ENCODE data around the gene GRAMD1A. TPM values are rescaled to one million over a fixed set of nuclear protein-coding genes. Genes with fewer than 3 reads are reported as not detected.

GRAMD1A gene
- total and polyA plus RNA-seq, 9 of the 15 experiments (the other 6 are each of a cell fraction or from before 2014, with no cell fraction given) = 1.4 to 63.8 (median 38.5) TPM

- TF ChIP-seq ZBTB40 (IDR thresholded peaks at IDR 0.05) (peak; percentile 18; the same call in 1 of the 2 replicates), ZBTB40 (CRISPR knock-in tag; IDR thresholded peaks at IDR 0.05) (no peak), STAT5A (IDR thresholded peaks at IDR 0.05; ENCODE audit: borderline replicate concordance, low read length) (no peak), DACH1 (IDR thresholded peaks at IDR 0.05; ENCODE audit: partially characterized antibody) (peak; percentile 10), ZNF584 (CRISPR knock-in tag; IDR thresholded peaks at IDR 0.05; ENCODE audit: low read depth) (no peak), ZBTB2 (IDR thresholded peaks at IDR 0.05) (peak; percentile 60; the same call in 1 of the 2 replicates), RBBP5 (IDR thresholded peaks at IDR 0.05; ENCODE audit: borderline replicate concordance, insufficient read depth, low read length, poor library complexity, severe bottlenecking) (peak; percentile 7), EHMT2 (IDR thresholded peaks at IDR 0.05) (0 out of 2 replicates have a peak, but pooled peaks have one; percentile 22), PHF21A (IDR thresholded peaks at IDR 0.05; ENCODE audit: borderline replicate concordance, low read depth) (0 out of 2 replicates have a peak, but pooled peaks have one; percentile 45), ETV1 (tag; conservative IDR thresholded peaks at IDR 0.05; ENCODE audit: low read depth) (no peak), ZBTB5 (IDR thresholded peaks at IDR 0.05) (peak; percentile 49; the same call in 1 of the 2 replicates), CC2D1A (IDR thresholded peaks at IDR 0.05) (0 out of 2 replicates have a peak, but pooled peaks have one; percentile 30), CSDE1 (IDR thresholded peaks at IDR 0.05) (no peak)
Observed at GRCh38 chr19:35031072-35031881, 31.2 kb downstream of the GRAMD1A start (continued).
